Stimulated activated CD4-positive, alpha-beta T cell treated with anti-CD3 and anti-CD28 coated beads, Interleukin-1b, Interleukin-23, amount 100 ng/mL, for 4 hours (primary cell): Measurements from ENCODE around the gene ANO6.

ENCODE experiments used
- DNase-seq, 2 donors: peaks; one replicate each; pipeline ENCODE4 v3.0.0-alpha.2; 2020; ENCODE audit warnings: low read depth in 2 of 2

The ANO6 gene

DNA sequence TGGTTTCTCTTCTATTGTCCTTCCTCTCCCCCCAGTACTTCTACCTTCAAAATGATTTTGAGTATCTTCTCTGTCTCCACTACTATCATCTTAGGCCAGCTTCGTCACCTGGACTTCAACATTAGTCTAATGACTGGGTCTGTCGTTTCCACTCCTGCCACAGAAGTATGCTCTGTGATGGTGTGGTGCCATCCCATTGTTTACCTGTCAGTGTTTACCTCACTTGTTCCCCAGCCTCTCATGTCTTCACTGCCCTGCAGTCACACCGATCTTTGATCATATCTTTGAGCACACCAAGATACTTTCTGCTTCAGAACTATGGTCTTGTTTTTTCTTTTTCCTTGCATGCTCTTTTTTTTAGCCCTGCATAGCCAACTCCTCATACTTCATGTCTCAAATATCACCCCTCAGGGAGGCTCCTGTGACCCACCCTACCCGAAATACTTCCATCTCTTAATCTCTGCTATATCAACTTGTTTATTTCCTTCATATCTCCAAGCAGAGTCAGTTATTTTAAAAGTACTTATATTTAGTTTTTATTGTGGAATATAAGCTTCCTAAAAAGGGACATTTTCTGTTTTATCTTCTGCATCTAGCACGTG lies 60.4 kb downstream of the ANO6 start:
- DNase-seq = no peak

DNA sequence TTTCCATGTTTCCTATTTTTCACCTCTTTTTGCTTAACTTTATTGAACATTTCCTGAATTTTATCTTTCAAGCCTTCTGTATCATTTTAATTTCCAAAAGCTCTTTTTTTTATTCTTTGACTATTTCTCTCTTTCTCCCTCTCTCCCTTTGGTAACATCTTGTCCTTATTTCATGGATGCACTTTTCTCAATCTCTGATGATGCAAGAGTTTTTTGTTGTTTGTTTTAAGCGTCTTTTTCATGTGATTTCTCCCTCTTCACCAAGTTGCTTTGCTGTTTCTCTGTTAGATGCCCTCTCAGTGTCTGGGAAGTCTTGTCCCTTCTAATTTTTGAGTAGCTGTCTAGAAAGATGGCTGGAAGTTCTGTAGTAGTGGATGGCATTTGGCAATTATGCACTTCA lies 62.6 kb downstream of the ANO6 start:
- no peak for DNase-seq

DNA sequence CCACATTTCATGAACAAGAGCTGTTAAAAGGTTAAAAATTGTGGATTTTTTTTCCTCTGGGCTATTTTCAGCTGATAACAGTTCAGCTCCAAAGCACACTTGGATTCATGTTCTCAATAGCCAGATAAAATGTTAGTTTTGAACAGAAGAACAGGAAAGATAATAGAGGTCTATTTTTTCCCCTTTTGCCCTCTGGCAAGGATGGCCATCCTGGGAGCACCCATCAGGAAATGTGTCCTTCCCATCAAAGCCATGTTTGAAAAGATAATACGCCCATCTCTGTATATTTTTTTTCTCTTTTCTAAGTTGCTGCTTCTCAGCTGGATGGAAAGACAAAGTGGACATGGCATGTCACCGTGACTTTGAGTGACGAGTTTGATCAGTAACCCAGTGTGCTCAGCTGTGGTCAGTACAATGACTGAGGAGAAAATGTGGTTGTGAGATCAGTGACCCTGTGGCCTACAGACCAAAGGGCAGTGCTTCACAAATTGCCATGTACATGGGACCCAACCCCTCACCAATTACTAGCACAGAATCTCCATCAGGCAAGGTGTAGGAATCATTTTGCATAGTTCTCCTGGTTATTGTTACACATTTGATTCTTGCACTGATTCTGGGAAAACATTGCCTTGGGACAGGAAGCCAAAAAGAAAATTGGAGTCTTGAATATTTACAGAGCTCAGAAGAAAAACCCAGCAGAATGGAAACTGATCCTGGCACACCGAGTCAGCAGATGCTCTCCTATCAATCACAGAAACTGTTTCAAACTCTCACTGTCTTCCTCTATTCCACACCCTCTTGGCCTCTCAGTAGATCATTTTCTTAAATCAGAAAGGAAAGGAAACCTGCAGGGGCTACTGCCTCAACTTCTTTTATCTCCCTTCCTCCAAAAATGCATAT lies 64.3 kb downstream of the ANO6 start:
- DNase-seq = no peak

DNA sequence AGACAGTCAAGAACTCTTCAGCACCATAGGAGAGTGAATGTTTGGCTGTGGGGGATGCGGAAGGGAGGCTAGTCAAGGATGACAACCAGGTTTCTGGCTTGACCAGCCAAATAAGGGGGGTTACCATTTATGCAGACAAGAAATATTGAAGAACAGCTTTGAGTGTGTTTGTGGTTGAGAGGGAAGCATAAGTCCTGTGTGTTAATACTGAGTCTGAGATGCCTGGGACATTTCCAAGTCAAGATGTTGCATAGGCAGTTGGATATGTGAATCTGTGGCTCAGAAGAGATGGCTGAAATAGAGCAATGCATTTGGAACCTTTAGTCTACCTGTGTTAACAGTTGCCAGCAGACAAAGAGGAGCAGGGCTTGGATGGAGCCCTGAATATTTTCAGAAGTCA lies 66.1 kb downstream of the ANO6 start:
- DNase-seq = no peak

DNA sequence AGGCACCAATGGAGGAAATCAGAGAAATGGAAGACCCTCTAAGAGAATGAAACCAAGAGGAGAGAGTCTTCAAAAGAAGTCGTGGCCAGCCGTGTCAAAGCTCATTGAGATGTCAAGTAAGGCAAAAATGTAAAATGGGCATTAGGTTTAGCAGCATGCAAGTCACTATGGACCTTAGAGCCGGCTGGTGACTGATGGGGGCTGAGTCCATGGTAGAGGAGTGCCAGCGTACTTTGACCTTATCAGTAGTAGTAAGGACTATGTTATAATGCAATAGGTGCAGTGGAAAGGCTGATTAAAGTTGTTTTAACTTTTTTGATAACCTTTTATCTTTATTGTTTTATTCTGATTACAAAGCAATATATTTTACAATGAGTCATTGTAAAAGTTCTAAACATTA lies 66.5 kb downstream of the ANO6 start:
- no peak for DNase-seq

DNA sequence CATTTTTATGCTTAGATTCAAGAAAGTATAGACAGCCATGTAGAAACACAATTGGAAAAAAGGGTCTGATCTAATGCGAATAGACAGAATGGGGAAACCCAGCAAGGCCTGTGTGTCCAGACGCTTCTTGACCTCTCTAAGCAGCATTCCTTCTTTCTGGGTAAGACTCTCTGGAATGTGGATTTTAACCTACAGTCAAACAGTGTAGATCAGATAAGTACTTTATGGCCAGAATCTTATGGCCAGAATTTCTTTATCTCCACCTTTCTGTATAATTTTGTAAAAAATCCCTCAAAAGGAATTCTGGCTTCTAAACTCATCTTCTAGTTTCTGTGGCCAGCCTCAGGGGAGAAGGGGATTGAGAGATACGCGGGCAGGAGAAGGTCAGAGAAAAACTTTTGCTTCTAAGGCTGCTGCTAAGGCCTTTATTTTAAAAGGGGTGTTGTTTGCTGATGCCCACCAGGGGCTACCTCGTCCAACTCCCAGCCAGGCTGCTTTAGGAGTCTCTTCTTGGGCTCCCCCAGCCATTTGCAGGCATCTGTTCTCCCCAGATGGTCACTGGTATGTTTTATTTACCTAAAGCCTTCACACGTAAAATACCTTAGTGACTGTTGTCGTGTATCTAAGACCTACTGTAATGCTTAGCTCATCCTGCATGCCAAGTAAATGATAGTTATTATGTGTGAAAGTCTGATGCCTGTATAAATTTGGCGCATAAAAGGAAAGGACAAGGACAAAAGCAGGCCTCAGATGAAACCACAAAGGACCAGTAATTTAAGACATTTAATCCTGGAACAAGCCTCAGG lies 68.4 kb downstream of the ANO6 start:
- no peak for DNase-seq

DNA sequence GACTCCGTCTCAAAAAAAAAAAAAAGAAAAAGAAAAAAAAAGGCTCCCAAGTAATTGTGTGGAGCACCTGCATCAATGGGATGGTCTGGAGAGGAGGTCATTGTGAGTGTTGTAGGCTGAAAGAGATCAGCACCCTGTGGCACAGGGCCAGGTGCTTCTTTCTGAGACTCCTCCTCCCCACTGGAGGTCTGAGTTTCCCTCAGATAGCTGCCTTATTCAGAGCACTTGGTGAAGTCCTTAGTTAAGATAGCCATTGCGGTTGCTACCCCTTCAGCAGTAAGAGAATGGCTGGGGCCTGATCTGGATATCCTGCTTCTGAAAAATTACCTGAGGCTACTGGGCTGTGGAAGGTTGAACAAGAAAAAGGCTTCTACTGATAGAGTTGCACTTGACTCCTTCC lies 69.8 kb downstream of the ANO6 start:
- no peak for DNase-seq

DNA sequence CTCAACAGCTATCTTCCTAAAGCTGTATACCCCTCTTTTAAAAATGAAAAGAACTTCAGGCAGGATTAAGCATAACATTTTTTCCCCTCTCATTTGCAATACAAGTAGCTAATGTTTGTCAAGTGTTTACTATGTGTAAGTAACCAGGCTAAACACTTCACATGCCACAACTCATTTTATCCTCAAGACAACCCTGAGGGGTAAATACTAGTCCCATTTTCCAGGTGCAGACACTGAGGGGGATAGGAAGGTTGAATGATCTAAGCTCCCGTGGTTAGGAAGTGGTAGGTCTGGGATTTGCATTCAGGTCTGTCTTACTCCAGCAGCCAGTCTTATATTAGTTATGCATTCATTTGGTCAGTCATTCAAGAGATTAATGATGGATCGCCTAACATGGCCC lies 70.7 kb downstream of the ANO6 start:
- no peak for DNase-seq

DNA sequence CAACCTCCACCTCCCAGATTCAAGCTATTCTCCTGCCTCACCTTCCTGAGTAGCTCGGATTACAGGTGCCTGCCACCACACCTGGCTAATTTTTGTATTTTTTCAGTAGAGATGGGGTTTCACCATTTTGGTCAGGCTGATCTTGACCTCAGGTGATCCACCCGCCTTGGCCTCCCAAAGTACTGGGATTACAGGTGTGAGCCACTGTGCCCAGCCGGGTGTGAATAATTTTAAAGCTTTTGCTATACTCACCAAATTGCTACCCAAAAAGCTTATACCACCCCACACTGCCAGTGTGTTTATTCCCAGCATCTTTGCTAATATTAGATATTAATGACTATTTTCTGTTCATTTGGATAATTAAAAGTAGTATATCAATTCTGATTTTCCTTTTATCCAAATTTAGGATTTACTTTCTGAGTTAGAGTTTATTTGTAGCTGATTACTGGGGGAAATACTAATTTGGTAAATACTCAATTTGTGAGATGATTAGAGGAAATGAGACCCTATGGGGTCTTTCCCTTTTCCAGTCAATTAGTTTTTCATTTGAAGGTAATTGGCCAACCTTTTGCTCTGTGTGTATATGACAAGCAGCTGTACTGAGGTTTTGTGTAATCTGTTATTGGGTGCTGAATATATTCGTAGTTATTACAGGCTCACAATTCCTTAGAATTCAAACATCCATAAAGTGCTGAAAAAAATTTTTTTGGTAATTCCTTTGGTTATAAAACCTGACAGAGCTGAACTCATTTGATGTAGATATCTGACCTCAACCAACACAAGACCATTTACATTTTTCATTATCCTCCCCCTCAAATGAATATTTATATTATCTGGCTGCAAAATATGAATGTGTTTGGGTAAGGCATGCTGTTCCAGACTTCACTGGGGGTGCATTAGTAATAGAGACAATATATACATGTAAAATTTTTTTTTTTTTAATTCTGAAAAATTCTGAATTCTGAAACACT lies 73.6 kb downstream of the ANO6 start:
- no peak for DNase-seq

DNA sequence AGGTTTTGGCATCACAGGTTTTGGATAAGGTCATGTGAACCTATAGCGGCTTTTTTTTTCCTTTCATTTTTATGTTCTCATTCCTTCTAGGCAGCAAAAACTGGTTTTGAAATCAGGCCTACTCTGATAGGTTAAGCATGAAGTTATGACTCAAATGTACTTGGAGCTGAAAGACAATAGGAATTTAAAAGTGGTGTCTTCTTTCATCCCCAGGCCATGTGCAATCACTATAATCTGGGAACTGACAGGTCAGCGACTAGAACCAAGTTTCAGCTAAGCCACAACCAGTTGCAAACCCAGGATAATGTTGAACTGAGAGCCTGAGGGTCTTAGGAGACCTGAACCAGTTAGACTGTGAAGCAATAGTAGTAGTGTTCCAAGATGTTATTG lies 74.3 kb downstream of the ANO6 start:
- DNase-seq = no peak

DNA sequence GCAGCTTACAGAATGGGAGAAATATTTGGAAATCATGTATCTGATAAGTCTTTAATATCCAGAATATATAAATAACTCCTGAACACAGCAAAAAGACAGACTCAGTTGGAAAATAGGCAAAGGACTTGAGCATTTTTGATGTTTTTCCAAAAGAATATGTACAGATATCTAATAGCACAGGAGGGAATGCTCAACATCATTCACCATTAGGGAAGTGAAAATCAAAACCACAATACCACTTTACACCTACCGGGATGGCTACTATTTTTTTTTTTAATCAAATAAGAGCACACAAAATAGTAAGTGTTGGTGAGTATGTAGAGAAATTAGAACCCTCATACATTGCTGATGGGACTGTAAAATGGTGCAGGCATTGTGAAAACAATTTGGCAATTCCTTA lies 75.6 kb downstream of the ANO6 start:
- no peak for DNase-seq

DNA sequence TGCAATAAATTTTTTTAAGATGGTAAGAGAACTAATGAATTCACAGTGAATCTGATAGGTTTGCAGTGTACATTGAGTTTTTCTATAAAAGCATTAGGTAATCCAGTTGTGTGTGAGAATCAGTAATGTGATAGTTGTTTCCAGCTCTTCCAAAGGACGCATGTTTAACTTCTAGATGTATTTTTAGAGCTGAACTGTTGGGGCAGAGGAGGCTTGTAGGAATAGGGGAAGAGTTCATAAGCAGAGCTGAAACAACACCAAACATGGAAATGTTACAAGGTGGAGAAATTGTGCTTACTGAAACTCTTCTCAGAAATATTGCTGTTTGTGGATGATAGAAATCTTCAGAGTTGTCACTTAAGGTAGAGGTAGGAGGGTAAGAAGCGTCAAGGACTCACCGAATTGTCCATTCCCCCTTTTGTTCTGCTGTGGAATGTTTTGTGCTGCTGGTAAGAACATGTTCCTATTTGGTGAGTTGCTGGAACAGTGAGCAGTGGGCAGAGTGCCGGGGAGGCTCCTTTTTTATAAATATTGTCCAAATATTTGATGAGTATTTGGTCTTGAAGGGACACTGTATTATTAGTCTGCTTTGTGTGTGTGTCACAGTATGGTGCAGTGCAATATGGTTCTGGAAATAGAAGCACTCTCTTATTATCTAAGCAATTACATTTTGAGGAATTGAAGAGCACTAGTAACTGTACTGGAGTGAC lies 76.7 kb downstream of the ANO6 start:
- no peak for DNase-seq

DNA sequence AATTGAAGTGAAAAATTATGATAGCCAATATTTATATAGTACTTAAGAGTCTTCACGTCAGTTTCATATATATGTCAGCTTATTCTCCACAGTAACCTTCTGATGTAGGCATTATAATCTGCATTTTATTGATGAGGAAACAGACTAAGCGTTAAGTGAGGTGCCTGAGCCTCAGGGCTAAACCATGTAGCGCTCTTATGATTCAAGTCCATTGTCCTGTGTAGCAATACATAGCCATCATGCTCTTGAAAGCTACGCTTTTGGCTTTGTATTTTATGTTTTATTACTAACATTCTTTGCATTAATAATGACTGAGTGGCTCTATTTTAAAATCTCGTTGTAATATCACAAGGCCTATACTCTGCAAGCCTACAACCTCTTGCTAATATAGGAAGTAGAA lies 79.0 kb downstream of the ANO6 start:
- DNase-seq = no peak

DNA sequence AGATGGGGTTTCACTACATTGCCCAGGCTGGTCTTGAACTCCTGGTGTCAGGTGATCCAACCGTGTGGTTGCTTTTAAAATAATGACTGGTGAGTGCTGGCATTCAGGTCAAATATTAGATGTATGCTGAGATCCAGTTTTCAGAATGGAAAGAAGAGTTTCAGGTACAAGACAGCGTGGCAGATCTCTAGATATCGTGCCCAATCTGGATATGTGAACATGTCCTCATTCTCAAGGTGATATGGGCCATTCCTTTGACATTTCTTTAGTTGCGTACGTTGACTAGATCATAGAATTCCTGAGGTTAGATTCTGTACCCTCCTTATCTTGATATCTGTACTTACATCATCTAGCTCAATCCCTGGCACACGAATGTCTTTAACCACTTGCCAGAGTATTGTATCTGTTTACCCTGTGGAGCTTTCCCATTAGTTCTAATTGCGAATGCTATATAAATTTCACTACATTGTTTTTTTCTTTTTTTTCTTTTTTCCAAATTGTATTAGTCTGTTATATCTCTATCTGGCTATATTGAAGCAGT lies 80.2 kb downstream of the ANO6 start:
- DNase-seq = no peak

DNA sequence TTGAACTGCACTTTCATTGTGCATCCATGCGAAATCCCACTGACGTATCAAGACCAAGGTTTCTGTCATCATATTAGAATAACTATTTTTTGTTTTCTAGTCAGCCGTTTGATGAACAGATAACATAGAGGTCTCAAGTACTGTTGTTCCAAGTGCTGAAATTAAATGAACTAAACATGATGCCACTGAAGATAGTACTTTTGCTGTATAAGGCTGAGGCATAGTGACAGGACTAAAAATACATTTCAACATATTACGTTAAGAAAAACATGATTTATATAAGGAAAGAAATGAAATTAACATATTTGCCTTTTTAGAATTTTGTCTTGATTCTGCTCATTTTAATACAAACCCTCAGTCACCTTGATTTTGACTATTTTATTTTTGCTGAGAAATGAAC lies 82.2 kb downstream of the ANO6 start:
- no peak for DNase-seq

DNA sequence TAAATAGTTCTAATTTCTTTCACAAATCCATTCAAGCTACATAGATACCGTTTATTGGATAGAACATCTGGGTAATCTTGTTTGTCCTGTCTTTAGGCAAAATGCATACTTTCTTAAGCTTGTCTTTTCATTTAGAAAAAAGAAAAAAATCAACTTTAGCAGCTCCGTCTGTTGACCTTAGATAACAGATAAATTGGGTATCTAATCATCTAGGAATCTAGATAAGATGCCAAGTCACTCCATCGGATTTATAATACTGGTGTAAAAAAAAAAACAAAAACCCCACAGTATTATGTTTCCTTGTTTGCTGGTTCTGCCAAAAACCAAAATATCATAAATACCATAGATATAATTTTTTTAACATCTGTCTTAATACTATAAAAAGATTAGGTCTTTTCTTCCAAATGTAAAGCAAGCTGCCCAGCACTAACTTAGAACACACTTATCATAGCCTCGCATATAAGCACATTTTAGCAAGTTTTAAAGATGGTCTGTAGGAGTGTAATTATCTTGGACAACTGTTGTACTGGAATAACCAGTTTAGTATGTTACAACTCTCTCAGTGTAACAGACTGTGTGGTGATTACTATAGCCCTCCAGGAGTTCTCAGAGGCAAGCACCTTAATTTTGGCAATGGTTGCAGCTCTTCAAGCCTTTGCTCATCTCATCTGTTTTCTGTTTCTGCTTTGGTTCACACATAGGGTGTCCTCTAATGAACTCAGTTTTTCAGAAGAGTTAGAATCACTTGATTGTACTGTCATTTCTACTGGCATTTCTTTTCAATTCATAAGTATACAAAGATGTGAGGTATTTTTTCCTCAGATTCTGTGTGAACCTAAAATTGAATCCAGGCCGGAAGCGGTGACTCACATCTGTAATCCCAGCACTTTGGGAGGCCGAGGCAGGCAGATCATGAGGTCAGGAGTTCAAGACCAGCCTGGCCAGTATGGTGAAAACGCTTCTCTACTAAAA lies 83.1 kb downstream of the ANO6 start:
- no peak for DNase-seq

DNA sequence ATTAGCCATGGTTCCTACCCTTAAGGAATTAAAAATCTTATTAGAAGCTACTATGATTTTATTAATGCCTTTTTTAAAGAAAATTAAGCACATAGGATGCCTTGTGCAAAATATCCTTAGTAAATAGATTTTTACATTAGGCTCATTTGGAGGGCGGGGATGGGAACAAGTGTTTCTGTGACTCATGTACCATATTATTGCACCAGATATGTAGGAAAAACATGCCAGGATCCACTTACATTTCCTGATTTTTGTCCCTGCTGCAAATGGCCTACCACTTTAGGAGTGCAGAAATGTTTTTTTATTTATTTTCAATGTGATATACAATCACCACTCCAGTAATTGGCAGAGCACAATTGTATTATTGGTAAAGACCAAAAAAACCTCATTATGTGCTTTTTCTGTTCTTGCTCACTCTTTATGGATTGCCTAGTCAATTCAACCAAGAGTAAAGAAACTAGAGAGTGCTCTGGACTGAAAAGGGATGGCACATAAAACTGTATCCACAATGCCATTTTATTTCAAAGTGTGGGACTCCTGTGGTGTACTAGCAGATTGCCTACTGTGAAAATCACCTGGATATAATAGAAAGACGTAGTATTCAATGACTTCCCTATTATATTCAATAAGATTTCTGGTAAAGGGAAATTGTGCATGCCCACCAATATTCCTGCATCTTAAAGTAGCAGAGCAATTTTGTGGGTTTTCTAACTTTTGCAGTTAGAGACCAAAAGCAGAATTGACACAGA lies 86.9 kb downstream of the ANO6 start:
- no peak for DNase-seq

DNA sequence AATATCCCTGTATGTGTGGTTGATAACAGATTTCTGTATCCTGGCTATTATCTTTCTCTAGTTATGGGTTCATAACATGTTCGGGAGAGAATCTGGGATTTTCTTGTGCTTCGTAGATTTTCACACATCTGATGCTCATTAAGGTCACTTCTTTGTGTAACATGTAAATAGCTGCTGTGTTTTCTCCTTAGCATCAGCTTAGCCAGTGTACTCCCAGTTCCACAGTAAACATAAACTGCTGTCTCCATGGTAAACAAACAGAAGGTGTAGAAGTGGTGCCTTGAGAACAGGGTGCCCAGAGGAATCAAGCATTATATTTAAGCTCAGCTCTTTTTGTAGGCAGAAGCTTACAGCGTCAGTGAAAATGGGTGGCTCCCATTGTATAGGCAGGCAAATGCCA lies 88.0 kb downstream of the ANO6 start:
- DNase-seq = no peak
